GM12878 (cell line): Measurements from ENCODE around the gene FAM120AOS. TPM values are rescaled to one million over a fixed set of nuclear protein-coding genes. Genes with fewer than 3 reads are reported as not detected.

Experiments used
- ATAC-seq: fragments of 200-7000 bp; cut with Tn5 transposase; 3 replicates; pipeline ENCODE4 v1.9.1; 2020; ENCODE audit warnings: mild to moderate bottlenecking, moderate library complexity
- BruUV-seq: library from RNA; stranded (reverse); fragments of 400-500 nt; replicated peaks from 2 replicates; lab custom pipeline; 2021; lab: Mats Ljungman, UMichigan
- CTCF ChIA-PET: fragments of 300-600 bp; sonication (Branson Sonifier 250); formaldehyde crosslinking; extraction: SDS; loops from one replicate; lab custom pipeline; 2021; ENCODE audit warnings: inconsistent platforms; lab: Yijun Ruan, JAX
- POLR2A ChIA-PET: fragments of 350-600 bp; formaldehyde crosslinking; extraction: SDS; loops from one replicate; lab custom pipeline; 2021; ENCODE audit warnings: inconsistent platforms; lab: Charles Lee
- RAD21 ChIA-PET: fragments of 300-600 bp; sonication (Branson Sonifier 250); formaldehyde crosslinking; loops from one replicate; lab custom pipeline; 2023; ENCODE audit warnings: antibody characterized with exemption; ENCODE audit not compliant: unreplicated experiment; lab: Charles Lee
- SMC1A ChIA-PET: fragments of 300-600 bp; sonication (Branson Sonifier 250); formaldehyde crosslinking; loops from one replicate; lab custom pipeline; 2023; ENCODE audit not compliant: unreplicated experiment, uncharacterized antibody; lab: Charles Lee
- DNase-seq: peaks from one replicate; pipeline ENCODE4 v3.0.0-alpha.2; 2011; ENCODE audit warnings: low read depth, low spot score
- FAIRE-seq: peaks from 3 replicates; lab custom pipeline; 2011; peaks lifted over from hg19 to GRCh38; lab: Jason Lieb, UNC
- H2AFZ ChIP-seq: 2 replicates; pipeline ENCODE4 v1.6.0; 2011; ENCODE audit warnings: low read depth, low read length, control low read depth; ENCODE audit not compliant: control insufficient read depth
- H3K27ac ChIP-seq: 2 replicates; pipeline ENCODE4 v1.5.1; 2011; ENCODE audit warnings: control low read depth; ENCODE audit not compliant: control insufficient read depth, insufficient read depth
- H3K27me3 ChIP-seq, 2 experiments: replicated peaks in 1 of 2; 2 replicates each; pipeline versions ENCODE4 v1.6.0 to v1.6.1; 2011; ENCODE audit warnings: low read length in 1 of 2; ENCODE audit not compliant: control insufficient read depth in 2 of 2, insufficient read depth in 2 of 2
- H3K36me3 ChIP-seq, 2 experiments: 2 replicates each; pipeline ENCODE4 v1.5.1; 2011; ENCODE audit warnings: low read length in 1 of 2; ENCODE audit not compliant: control insufficient read depth in 2 of 2, insufficient read depth in 2 of 2
- H3K4me1 ChIP-seq: 2 replicates; pipeline ENCODE4 v1.6.1; 2011; ENCODE audit warnings: mild to moderate bottlenecking, low read length, moderate library complexity, mixed read lengths; ENCODE audit not compliant: control insufficient read depth, insufficient read depth
- H3K4me2 ChIP-seq: 2 replicates; pipeline ENCODE4 v1.6.0; 2011; ENCODE audit warnings: control low read depth; ENCODE audit not compliant: control insufficient read depth, insufficient read depth
- H3K4me3 ChIP-seq: fragments of 200-600 bp; sonication (generic); 2 replicates; pipeline ENCODE4 v1.5.1; 2016
- H3K79me2 ChIP-seq: 2 replicates; pipeline ENCODE4 v1.6.0; 2011; ENCODE audit warnings: low read length; ENCODE audit not compliant: control insufficient read depth, insufficient read depth
- H3K9ac ChIP-seq: 2 replicates; pipeline ENCODE4 v1.8.0; 2011; ENCODE audit warnings: low read length, control low read depth, mixed read lengths; ENCODE audit not compliant: control insufficient read depth, insufficient read depth
- H3K9me3 ChIP-seq: replicated peaks from 3 replicates; pipeline ENCODE4 v1.5.1; 2011; ENCODE audit warnings: mild to moderate bottlenecking, low read length; ENCODE audit not compliant: control insufficient read depth, insufficient read depth
- H4K20me1 ChIP-seq: 2 replicates; pipeline ENCODE4 v1.6.0; 2011; ENCODE audit not compliant: control insufficient read depth, insufficient read depth
- CBFB ChIP-seq: IDR thresholded peaks from 2 replicates; pipeline ENCODE4 v1.6.1; 2016; ENCODE audit warnings: antibody characterized with exemption, low read depth
- CEBPB ChIP-seq, 2 experiments: fragments of 150-350 bp in 1 of 2; IDR thresholded peaks; 2 replicates each; pipeline ENCODE4 v1.6.1; 2012 to 2014; ENCODE audit warnings: low read depth in 2 of 2, low read length in 2 of 2, borderline replicate concordance in 1 of 2, inconsistent platforms in 1 of 2
- CHD4 ChIP-seq: fragments of 200-600 bp; sonication (generic); IDR thresholded peaks from 2 replicates; pipeline ENCODE4 v1.6.1; 2016; ENCODE audit warnings: mild to moderate bottlenecking
- ESRRA ChIP-seq: IDR thresholded peaks from 2 replicates; pipeline ENCODE4 v1.6.1; 2012; ENCODE audit warnings: mild to moderate bottlenecking, low read length, improper control_type of control experiment
- HDAC6 ChIP-seq: fragments of 200-600 bp; sonication (generic); IDR thresholded peaks from one replicate; pipeline ENCODE4 v1.8.0; 2017; ENCODE audit warnings: antibody characterized with exemption; ENCODE audit not compliant: unreplicated experiment
- IKZF2 ChIP-seq, 2 experiments: fragments of 450-650 bp; IDR thresholded peaks; 2 replicates each; pipeline ENCODE4 v1.6.1; 2017; ENCODE audit warnings: mild to moderate bottlenecking in 2 of 2, moderate library complexity in 2 of 2
- RB1 ChIP-seq: fragments of 450-650 bp; formaldehyde crosslinking; IDR thresholded peaks from 2 replicates; pipeline ENCODE4 v1.6.1; 2017; ENCODE audit warnings: mild to moderate bottlenecking, borderline replicate concordance
- STAT3 ChIP-seq: IDR thresholded peaks from 2 replicates; pipeline ENCODE4 v1.6.1; 2011; ENCODE audit warnings: low read depth, low read length, improper control_type of control experiment
- YY1 ChIP-seq: IDR thresholded peaks from 2 replicates; pipeline ENCODE4 v1.6.1; 2011; ENCODE audit warnings: low read depth, mild to moderate bottlenecking, low read length
- ZNF592 ChIP-seq: fragments of 450-650 bp; IDR thresholded peaks from 2 replicates; pipeline ENCODE4 v1.6.1; 2017; ENCODE audit warnings: mild to moderate bottlenecking, moderate library complexity
- ZNF687 ChIP-seq: fragments of 450-650 bp; IDR thresholded peaks from 2 replicates; pipeline ENCODE4 v1.6.1; 2017; ENCODE audit warnings: mild to moderate bottlenecking, moderate library complexity
- WGBS: methylation state at CpG from one replicate; pipeline ENCODE4 v1.1.6; 2016; ENCODE audit warnings: low lambda C conversion rate; ENCODE audit not compliant: insufficient replicate concordance, insufficient coverage; ENCODE audit errors: missing lambda C conversion rate; 5-methylcytosine and 5-hydroxymethylcytosine counted together
- in situ Hi-C: fragments of 300-500 bp; cut with MboI; formaldehyde crosslinking; loops from 9 replicates; pipeline ENCODE4 v1.14.3; 2018; ENCODE audit warnings: mixed read lengths
- intact Hi-C: fragments of 100-400 bp; cut with micrococcal nuclease; formaldehyde crosslinking; loops from one replicate; pipeline ENCODE4 v1.14.2; 2022; ENCODE audit not compliant: unreplicated experiment
- polyA plus RNA-seq, 11 experiments: library from polyadenylated mRNA; depleted of rRNA in 4 of 11; unstranded in 6 of 11; stranded (reverse) in 5 of 11; fragments of >200 nt; fragmentation: Nextera tagmentation in 4 of 11; fragmentation: Illumina TruSeq in 1 of 11; extraction: Ambion mirVana in 4 of 11; extraction: Trizol in 1 of 11; gene quantifications; 1 replicate in 1 of 11; 2 replicates in 10 of 11; pipeline versions ENCODE4 v1.2.1 to v1.2.3, GENCODE V29; 2011 to 2016; ENCODE audit warnings: inconsistent platforms in 2 of 11, missing spikeins in 2 of 11, low read depth in 1 of 11
- total RNA-seq, 4 experiments: library from RNA; depleted of rRNA in 3 of 4; stranded (reverse); fragments of >200 nt in 3 of 4; fragmentation: Illumina TruSeq in 1 of 4; extraction: Trizol in 1 of 4; gene quantifications; 2 replicates each; pipeline versions ENCODE4 v1.2.1 to v1.2.3, GENCODE V29; 2013 to 2021
- TF ChIP-seq, protein P1 (sequence below): IDR thresholded peaks from 2 replicates; pipeline ENCODE4 v1.6.1; 2012; ENCODE audit warnings: low read depth, low read length, improper control_type of control experiment
- TF ChIP-seq, protein P2 (sequence below): IDR thresholded peaks from 2 replicates; pipeline ENCODE4 v1.6.1; 2011; ENCODE audit warnings: borderline replicate concordance, low read depth, mild to moderate bottlenecking, moderate library complexity, mixed read lengths, low read length; ENCODE audit not compliant: insufficient read depth; ENCODE audit errors: extremely low read length

Gene FAM120AOS
- total and polyA plus RNA-seq, 10 of the 15 experiments (the other 5 are each of a cell fraction or from before 2014, with no cell fraction given) = 15.9 to 55.1 (median 34.6) TPM

- Histone ChIP-seq H3K9me3 (no peaks in the 10 kb centered on the region), H3K4me2 (no peak overlapping the region), H3K27ac (no peak overlapping the region), H3K36me3 (peaks cover 3 to 11% of the 10 kb centered on the region in 2 experiments; a peak in 3 of 4 replicates), H2AFZ (no peak overlapping the region), H3K27me3 (no peaks in the 10 kb centered on the region), H3K4me1 (peaks cover 23% of the 10 kb centered on the region), H4K20me1 (no peaks in the 10 kb centered on the region), H3K4me3 (no peak overlapping the region), H3K79me2 (peaks cover 62% of the 10 kb centered on the region), H3K9ac (no peak overlapping the region)
- intact Hi-C loops (no loop called here), in situ Hi-C loops (no loop called here)
- RAD21 ChIA-PET = interaction anchor here (0.7 to 1.1 kb wide), 2 partner anchors 18 kb away, joined by 3 read pairs; partner anchors contain the start of gene FAM120AOS
- 89% methylated on average over 6 of the region's 6 CpGs for whole genome bisulfite sequencing
- POLR2A ChIA-PET = interaction anchor here (1.2 kb wide), 1 partner anchor 18 kb away, joined by 3 read pairs; the partner anchor contains the start of gene FAM120AOS
- SMC1A ChIA-PET = interaction anchor here (0.9 to 1.6 kb wide), 2 partner anchors 17 to 20 kb away, joined by 3 to 4 read pairs; no protein-coding TSS in a partner anchor
- FAIRE-seq (no peak), ATAC-seq (no peak), DNase-seq (no peak)
- BruUV-seq = no TSS peak
- CTCF ChIA-PET = interaction anchor here (0.6 kb wide), 1 partner anchor 248 kb away, joined by 3 read pairs; no protein-coding TSS in a partner anchor
- TF ChIP-seq IKZF2 (IDR thresholded peaks at IDR 0.05) (no peak), CHD4 (no peak), HDAC6 (no peak), RB1 (no peak), ZNF687 (no peak), ZNF592 (no peak), ESRRA (no peak), YY1 (no peak), CBFB (no peak), STAT3 (no peak), CEBPB (IDR thresholded peaks at IDR 0.05; ENCODE audit: borderline replicate concordance in 1 of 2, low read depth in 2 of 2, low read length in 2 of 2) (no peak)
- TF ChIP-seq, protein P1, sequence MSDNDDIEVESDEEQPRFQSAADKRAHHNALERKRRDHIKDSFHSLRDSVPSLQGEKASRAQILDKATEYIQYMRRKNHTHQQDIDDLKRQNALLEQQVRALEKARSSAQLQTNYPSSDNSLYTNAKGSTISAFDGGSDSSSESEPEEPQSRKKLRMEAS = no peak
- TF ChIP-seq, protein P2, sequence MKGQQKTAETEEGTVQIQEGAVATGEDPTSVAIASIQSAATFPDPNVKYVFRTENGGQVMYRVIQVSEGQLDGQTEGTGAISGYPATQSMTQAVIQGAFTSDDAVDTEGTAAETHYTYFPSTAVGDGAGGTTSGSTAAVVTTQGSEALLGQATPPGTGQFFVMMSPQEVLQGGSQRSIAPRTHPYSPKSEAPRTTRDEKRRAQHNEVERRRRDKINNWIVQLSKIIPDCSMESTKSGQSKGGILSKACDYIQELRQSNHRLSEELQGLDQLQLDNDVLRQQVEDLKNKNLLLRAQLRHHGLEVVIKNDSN = no peak
These were observed 17.7 kb upstream of the FAM120AOS start for GRCh38 chr9:93471124-93471523.
